Endodermal cell (in vitro differentiated cells): Measurements from ENCODE around the gene CPA4. TPM values are rescaled to one million over a fixed set of nuclear protein-coding genes. Genes with fewer than 3 reads are reported as not detected.

Source experiments
- DNase-seq: peaks from one replicate; pipeline ENCODE4 v3.0.0-alpha.2; 2017
- H3K27ac ChIP-seq: 2 replicates; pipeline ENCODE4 v1.5.1; 2013; ENCODE audit warnings: mild to moderate bottlenecking, low read depth, low read length, moderate library complexity
- H3K27me3 ChIP-seq: 2 replicates; pipeline ENCODE4 v1.6.1; 2013; ENCODE audit warnings: mild to moderate bottlenecking, low read length, moderate library complexity; ENCODE audit not compliant: insufficient read depth, control insufficient read depth, poor library complexity, severe bottlenecking
- H3K36me3 ChIP-seq: 2 replicates; pipeline ENCODE4 v1.7.0; 2013; ENCODE audit warnings: mild to moderate bottlenecking, low read length, moderate library complexity; ENCODE audit not compliant: control insufficient read depth, insufficient read depth
- H3K4me1 ChIP-seq: one replicate; pipeline ENCODE4 v1.7.0; 2013; ENCODE audit warnings: low read length; ENCODE audit not compliant: control insufficient read depth, insufficient read depth
- H3K4me3 ChIP-seq: 2 replicates; pipeline ENCODE4 v1.5.1; 2013; ENCODE audit warnings: mild to moderate bottlenecking, low read length, moderate library complexity
- H3K9ac ChIP-seq: 2 replicates; pipeline ENCODE4 v1.6.1; 2013; ENCODE audit warnings: mild to moderate bottlenecking, low read length, moderate library complexity; ENCODE audit not compliant: poor library complexity, severe bottlenecking; ENCODE audit errors: extremely low read depth
- H3K9me3 ChIP-seq: 2 replicates; pipeline ENCODE4 v1.6.1; 2013; ENCODE audit warnings: mild to moderate bottlenecking, low read length, moderate library complexity; ENCODE audit not compliant: control insufficient read depth
- H3K27ac Mint-ChIP-seq: 2 replicates; pipeline ENCODE4 v1.8.0; 2020; ENCODE audit warnings: mixed read lengths
- H3K27me3 Mint-ChIP-seq: 2 replicates; pipeline ENCODE4 v1.8.0; 2021; ENCODE audit warnings: mild to moderate bottlenecking, mixed read lengths; ENCODE audit not compliant: insufficient read depth
- H3K36me3 Mint-ChIP-seq: 2 replicates; pipeline ENCODE4 v1.8.0; 2020; ENCODE audit warnings: low read depth, mixed read lengths
- H3K4me1 Mint-ChIP-seq: 2 replicates; pipeline ENCODE4 v1.8.0; 2020; ENCODE audit warnings: mixed read lengths
- H3K4me3 Mint-ChIP-seq: 2 replicates; pipeline ENCODE4 v1.8.0; 2020; ENCODE audit warnings: mild to moderate bottlenecking, moderate library complexity, mixed read lengths
- H3K9me3 Mint-ChIP-seq: 2 replicates; pipeline ENCODE4 v1.8.0; 2020; ENCODE audit warnings: mild to moderate bottlenecking, mixed read lengths
- CTCF ChIP-seq: fragments of 200-600 bp; sonication (generic); conservative IDR thresholded peaks from 2 replicates; pipeline ENCODE4 v1.5.0; 2021; ENCODE audit warnings: antibody characterized with exemption, mild to moderate bottlenecking
- WGBS, 2 experiments: methylation state at CpG; one replicate each; pipeline versions ENCODE4 v1.1.5 to v1.1.7; 2013; ENCODE audit warnings: missing lambda C conversion rate in 2 of 2, mixed read lengths in 1 of 2; ENCODE audit not compliant: insufficient coverage in 1 of 2, insufficient read length in 1 of 2; 5-methylcytosine and 5-hydroxymethylcytosine counted together
- total RNA-seq, 2 donors: library from RNA; stranded (reverse); fragmentation: NEBNext Ultra II Directional in 1 of 2; extraction: Animal tissue kit (Norgen Biotek cat#: 25700) in 1 of 2; gene quantifications; 2 replicates in 1 of 2; 3 replicates in 1 of 2; pipeline ENCODE4 v1.2.1, GENCODE V29; 2021

The CPA4 gene
- total RNA-seq, 2 donors from 2014 or later: not detected

DNA sequence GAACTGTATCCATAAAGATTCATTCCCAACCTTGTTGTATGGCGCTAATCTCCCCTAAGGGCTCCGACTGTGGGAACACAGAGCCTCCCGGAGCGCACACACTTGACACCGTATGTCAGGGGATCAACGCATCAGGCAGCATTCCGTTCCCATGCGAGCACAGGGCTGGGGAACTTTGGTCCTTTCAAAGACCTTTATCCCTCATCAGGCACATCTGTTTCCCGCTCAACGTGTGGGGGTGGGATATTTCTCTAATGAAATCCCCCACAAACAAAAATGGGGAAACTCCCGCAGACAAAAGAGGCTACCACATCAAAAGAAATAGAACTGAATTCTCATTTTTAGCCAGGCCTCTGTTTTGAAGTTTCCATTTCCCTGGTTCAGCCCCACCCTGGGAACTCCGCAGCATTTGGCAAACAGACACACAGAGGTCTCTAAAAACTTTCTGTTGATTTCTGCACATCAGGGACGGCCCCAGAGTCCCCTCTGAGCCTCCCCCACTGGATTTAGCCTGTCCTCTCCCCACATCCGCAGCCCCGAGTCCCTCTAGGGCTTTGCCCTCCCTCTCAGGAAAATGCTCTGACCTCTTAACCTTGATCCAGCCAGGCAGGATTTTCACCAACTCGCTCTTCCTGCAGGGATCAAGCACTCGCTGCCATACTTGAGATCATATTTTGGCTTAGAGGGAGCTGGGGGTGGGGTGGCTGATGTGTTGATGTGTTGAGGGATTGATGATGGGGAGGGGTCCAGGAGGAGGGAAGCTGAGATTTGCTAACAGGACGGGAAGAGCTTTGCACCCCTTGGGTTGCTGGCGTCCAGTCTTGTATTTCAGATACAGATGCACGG lies 58.2 kb downstream of the CPA4 start:
- Histone ChIP-seq H3K27ac (peak overlapping the region; percentile 97), H3K9ac (no peak overlapping the region), H3K27me3 (peaks cover 6% of the 10 kb centered on the region), H3K36me3 (no peaks in the 10 kb centered on the region), H3K4me1 (peaks cover 5% of the 10 kb centered on the region), H3K4me3 (no peak overlapping the region), H3K9me3 (no peaks in the 10 kb centered on the region)
- H3K9me3 Mint-ChIP-seq: no peaks in the 10 kb centered on the region
- no peak overlapping the region for H3K4me3 Mint-ChIP-seq
- peaks cover 11% of the 10 kb centered on the region for H3K27me3 Mint-ChIP-seq
- DNase-seq: no peak
- no peaks in the 10 kb centered on the region for H3K36me3 Mint-ChIP-seq
- TF ChIP-seq CTCF: no peak
- 57 to 75% methylated on average over 13 to 20 of the region's 20 CpGs for WGBS, 2 experiments
- peaks cover 26% of the 10 kb centered on the region for H3K4me1 Mint-ChIP-seq
- H3K27ac Mint-ChIP-seq: no peak overlapping the region

DNA sequence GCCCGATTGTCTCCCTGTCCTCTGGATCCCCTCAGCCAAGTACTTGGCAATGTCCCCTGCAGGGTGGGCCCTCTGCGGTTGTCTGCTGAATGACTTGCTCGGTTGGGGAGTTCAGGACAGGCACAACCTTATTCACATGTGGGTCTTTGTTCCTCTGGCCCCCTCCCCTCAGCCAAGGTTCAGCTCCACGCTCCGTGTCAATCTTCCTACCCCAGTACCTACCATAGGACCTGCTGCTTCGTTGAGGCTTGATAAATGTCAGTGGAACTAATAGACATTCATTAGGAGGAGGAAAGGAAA lies 58.8 kb downstream of the CPA4 start:
- Histone ChIP-seq H3K27ac (peak overlapping the region; percentile 97), H3K4me3 (no peak overlapping the region), H3K9ac (no peak overlapping the region), H3K9me3 (no peaks in the 10 kb centered on the region), H3K4me1 (peaks cover 5% of the 10 kb centered on the region), H3K27me3 (peaks cover 6% of the 10 kb centered on the region), H3K36me3 (no peaks in the 10 kb centered on the region)
- no peak for DNase-seq
- Mint-ChIP-seq H3K4me1 (peaks cover 32% of the 10 kb centered on the region), H3K9me3 (no peaks in the 10 kb centered on the region), H3K27me3 (peaks cover 11% of the 10 kb centered on the region), H3K4me3 (no peak overlapping the region), H3K27ac (no peak overlapping the region), H3K36me3 (no peaks in the 10 kb centered on the region)
- 57 to 73% methylated on average over 2 to 6 of the region's 6 CpGs for WGBS, 2 experiments
- no peak for TF ChIP-seq CTCF

DNA sequence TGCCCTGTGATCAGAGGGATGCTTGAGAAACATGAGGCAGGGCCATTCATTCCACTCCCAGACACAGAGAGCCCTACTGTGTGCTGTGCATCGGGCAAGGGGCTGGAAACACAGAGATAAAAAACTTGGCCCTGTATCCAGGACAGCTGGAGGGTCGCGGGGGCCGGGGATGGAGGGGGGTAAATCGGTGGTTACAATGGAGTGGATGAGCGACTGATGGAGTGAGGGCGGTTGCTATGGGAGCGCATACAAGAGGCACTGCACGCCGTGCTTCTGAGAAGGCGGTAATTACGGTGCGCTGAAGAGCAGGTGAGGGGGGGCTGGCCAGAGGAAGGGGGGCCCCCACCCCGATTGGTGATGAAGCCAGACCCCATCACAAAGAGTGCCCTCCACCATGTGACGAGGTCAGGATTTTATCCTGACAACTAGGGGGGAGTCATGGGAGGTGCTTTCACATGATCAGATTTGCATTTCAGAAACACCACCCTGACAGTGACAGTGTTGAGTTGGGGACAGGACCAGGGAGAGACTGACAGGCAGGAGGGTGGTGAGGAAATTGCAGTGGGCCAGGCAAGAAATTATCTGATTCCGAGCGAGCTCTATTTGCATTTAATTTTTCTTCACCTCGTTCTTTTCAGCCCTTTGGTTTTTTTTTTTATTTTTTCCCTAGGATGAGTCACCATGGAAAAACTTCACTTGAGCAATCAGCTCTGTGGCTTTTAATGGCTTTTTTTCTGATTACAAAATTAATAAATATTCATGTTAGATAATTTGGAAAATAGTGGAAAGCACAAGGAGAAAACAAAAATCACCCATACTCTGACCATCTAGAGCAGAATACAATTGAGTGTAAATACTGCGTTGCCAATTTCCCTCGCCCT lies 59.5 kb downstream of the CPA4 start:
- peaks cover 33% of the 10 kb centered on the region for H3K4me1 Mint-ChIP-seq
- H3K27ac ChIP-seq: peak overlapping the region; percentile 97
- no peaks in the 10 kb centered on the region for H3K9me3 ChIP-seq
- DNase-seq: no peak
- no peak overlapping the region for H3K27ac Mint-ChIP-seq
- peaks cover 5% of the 10 kb centered on the region for H3K4me1 ChIP-seq
- H3K4me3 Mint-ChIP-seq: no peak overlapping the region
- WGBS, 2 experiments: 65 to 80% methylated on average over 16 to 20 of the region's 20 CpGs
- H3K4me3 ChIP-seq: no peak overlapping the region
- no peak overlapping the region for H3K9ac ChIP-seq
- TF ChIP-seq CTCF: no peak
- H3K36me3 ChIP-seq: no peaks in the 10 kb centered on the region
- H3K27me3 ChIP-seq: peaks cover 6% of the 10 kb centered on the region
- H3K27me3 Mint-ChIP-seq: peaks cover 11% of the 10 kb centered on the region
- no peaks in the 10 kb centered on the region for H3K9me3 Mint-ChIP-seq
- H3K36me3 Mint-ChIP-seq: no peaks in the 10 kb centered on the region
